ENCODE results near the gene GGN. TPM values are rescaled to one million over a fixed set of nuclear protein-coding genes. Genes with fewer than 3 reads are reported as not detected.

The GGN gene
- total RNA-seq, result 0.22 and 1.2 TPM in 2 replicates

- POLR2A ChIA-PET, result interaction anchor here (0.6 to 3.4 kb wide), 7 partner anchors 10 to 1804 kb away, joined by 3 to 78 read pairs (median 4); partner anchors contain the start of genes FAM98C, MAP4K1 and PSMD8
- peak; percentile 72 for ATAC-seq (ENCODE audit: low read depth)
- Mint-ChIP-seq H3K9me3 (no peaks in the 10 kb centered on the region), H3K27me3 (peaks cover 27% of the 10 kb centered on the region), H3K4me3 (peak within 1 kb of the TSS; percentile 87), H3K27ac (peak within 1 kb of the TSS; percentile 42), H3K4me1 (peaks cover 25% of the 10 kb centered on the region), H3K36me3 (ENCODE audit: low read depth) (peaks cover 18% of the 10 kb centered on the region)
- TF ChIP-seq, protein P1, sequence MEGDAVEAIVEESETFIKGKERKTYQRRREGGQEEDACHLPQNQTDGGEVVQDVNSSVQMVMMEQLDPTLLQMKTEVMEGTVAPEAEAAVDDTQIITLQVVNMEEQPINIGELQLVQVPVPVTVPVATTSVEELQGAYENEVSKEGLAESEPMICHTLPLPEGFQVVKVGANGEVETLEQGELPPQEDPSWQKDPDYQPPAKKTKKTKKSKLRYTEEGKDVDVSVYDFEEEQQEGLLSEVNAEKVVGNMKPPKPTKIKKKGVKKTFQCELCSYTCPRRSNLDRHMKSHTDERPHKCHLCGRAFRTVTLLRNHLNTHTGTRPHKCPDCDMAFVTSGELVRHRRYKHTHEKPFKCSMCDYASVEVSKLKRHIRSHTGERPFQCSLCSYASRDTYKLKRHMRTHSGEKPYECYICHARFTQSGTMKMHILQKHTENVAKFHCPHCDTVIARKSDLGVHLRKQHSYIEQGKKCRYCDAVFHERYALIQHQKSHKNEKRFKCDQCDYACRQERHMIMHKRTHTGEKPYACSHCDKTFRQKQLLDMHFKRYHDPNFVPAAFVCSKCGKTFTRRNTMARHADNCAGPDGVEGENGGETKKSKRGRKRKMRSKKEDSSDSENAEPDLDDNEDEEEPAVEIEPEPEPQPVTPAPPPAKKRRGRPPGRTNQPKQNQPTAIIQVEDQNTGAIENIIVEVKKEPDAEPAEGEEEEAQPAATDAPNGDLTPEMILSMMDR (IDR thresholded peaks at IDR 0.05), result no peak
- DNase-seq, result peak; percentile 73
- CTCF ChIA-PET, result interaction anchor here (0.6 to 2.8 kb wide), 6 partner anchors 9 to 230 kb away, joined by 3 to 25 read pairs (median 5); partner anchors contain the start of genes CATSPERG, FAM98C, MAP4K1 and PSMD8
- intact Hi-C loops (cut with micrococcal nuclease), result loop anchor here (1.0 kb wide), 2 partner anchors 13 to 51 kb away; partner anchors contain the start of gene PSMD8
These were observed at the start of gene GGN for GRCh38 chr19:38387550-38388348. GGN (minus strand) TSS chr19:38388034; CDS start chr19:38387261, 773 bp downstream.

- POLR2A ChIA-PET, result interaction anchor here (0.8 kb wide), 1 partner anchor 34 kb away, joined by 3 read pairs; the partner anchor contains the start of gene FAM98C
- Mint-ChIP-seq H3K9me3 (no peaks in the 10 kb centered on the region), H3K4me3 (no peak overlapping the region), H3K27ac (no peak overlapping the region), H3K36me3 (ENCODE audit: low read depth) (no peaks in the 10 kb centered on the region), H3K4me1 (peaks cover 11% of the 10 kb centered on the region), H3K27me3 (peaks cover 19% of the 10 kb centered on the region)
- DNase-seq, result no peak
- TF ChIP-seq, protein P1 (IDR thresholded peaks at IDR 0.05), result no peak
- no peak for ATAC-seq (ENCODE audit: low read depth)
- intact Hi-C loops (cut with micrococcal nuclease), result no loop called here
- CTCF ChIA-PET, result interaction anchor here (1.6 kb wide), 1 partner anchor 34 kb away, joined by 6 read pairs; the partner anchor contains the start of gene FAM98C
These were observed 49.5 kb upstream of the GGN start for GRCh38 chr19:38437295-38437694.

DNA sequence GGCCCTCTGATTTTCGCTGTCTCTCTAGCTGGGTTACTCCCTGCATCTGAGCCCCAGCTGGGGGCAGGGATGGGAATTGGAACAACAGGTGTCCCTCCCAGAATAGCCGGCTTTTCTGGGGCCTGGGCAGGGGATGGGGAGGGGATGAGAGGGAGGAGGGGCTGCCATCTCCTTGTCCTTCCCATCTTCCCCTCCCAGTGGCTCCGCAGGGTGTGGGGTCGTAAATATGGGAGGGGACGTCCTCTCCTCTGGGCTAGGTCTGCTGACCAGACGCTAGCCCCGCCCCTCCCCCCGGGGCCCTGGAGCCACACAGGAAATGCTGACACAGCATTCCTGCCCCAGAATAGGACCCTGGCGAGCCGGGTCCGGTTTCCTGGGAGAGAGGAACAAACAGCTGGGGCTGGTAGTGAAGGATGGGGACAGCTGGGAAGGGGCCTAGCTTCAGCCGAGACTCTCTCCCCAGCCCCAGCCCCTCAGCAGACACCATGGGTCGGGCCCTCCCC is 46.8 kb upstream of the GGN start:
- H3K27ac Mint-ChIP-seq, result no peak overlapping the region
- no peak overlapping the region for H3K4me3 Mint-ChIP-seq
- TF ChIP-seq, protein P1 (IDR thresholded peaks at IDR 0.05), result no peak
- no peaks in the 10 kb centered on the region for H3K9me3 Mint-ChIP-seq
- H3K27me3 Mint-ChIP-seq, result peaks cover 14% of the 10 kb centered on the region
- POLR2A ChIA-PET, result no interaction called here
- DNase-seq (no peak), ATAC-seq (ENCODE audit: low read depth) (no peak)
- H3K4me1 Mint-ChIP-seq, result peaks cover 12% of the 10 kb centered on the region
- H3K36me3 Mint-ChIP-seq (ENCODE audit: low read depth), result no peaks in the 10 kb centered on the region
- CTCF ChIA-PET, result interaction anchor here (1.0 kb wide), 1 partner anchor 32 kb away, joined by 3 read pairs; the partner anchor contains the start of gene FAM98C
- intact Hi-C loops (cut with micrococcal nuclease), result no loop called here

GRCh38 chr19:38433268-38433733 is 45.5 kb upstream of the GGN start, which contains the start of gene RYR1:
RYR1 (plus strand) TSS chr19:38433691; CDS start chr19:38433830, 139 bp downstream.
- Mint-ChIP-seq H3K27me3 (peaks cover 14% of the 10 kb centered on the region), H3K4me1 (peaks cover 21% of the 10 kb centered on the region), H3K9me3 (no peaks in the 10 kb centered on the region), H3K36me3 (ENCODE audit: low read depth) (no peaks in the 10 kb centered on the region), H3K27ac (no peak within 1 kb of the TSS), H3K4me3 (peak within 1 kb of the TSS; percentile 45)
- peak; percentile 91 for ATAC-seq (ENCODE audit: low read depth)
- intact Hi-C loops (cut with micrococcal nuclease), result no loop called here
- TF ChIP-seq, protein P1 (IDR thresholded peaks at IDR 0.05), result no peak
- DNase-seq, result peak; percentile 37
- CTCF ChIA-PET, result no interaction called here
- POLR2A ChIA-PET, result no interaction called here

- POLR2A ChIA-PET, result interaction anchor here (1.3 kb wide), 1 partner anchor 26 kb away, joined by 3 read pairs; no protein-coding TSS in a partner anchor
- H3K36me3 Mint-ChIP-seq (ENCODE audit: low read depth), result no peaks in the 10 kb centered on the region
These were observed 43.1 kb upstream of the GGN start for GRCh38 chr19:38430931-38431330.

More at GRCh38 chr19:38430931-38431330, 43.1 kb upstream of the GGN start:
- TF ChIP-seq, protein P1 (IDR thresholded peaks at IDR 0.05), result no peak
- intact Hi-C loops (cut with micrococcal nuclease), result no loop called here
- peaks cover 41% of the 10 kb centered on the region for H3K4me1 Mint-ChIP-seq
- DNase-seq, result no peak
- CTCF ChIA-PET, result no interaction called here
- peaks cover 11% of the 10 kb centered on the region for H3K27me3 Mint-ChIP-seq
- H3K27ac Mint-ChIP-seq, result no peak overlapping the region
- no peak overlapping the region for H3K4me3 Mint-ChIP-seq
- H3K9me3 Mint-ChIP-seq, result no peaks in the 10 kb centered on the region
- no peak for ATAC-seq (ENCODE audit: low read depth)
